NCI-H524 treated with DMSO at 0.1 percent for 48 hours (cell line): ENCODE data around the gene BAHCC1.

Experiments
- DNase-seq: peaks from one replicate; lab custom pipeline; 2025; lab: John Stamatoyannopoulos, UW

The BAHCC1 gene

DNA sequence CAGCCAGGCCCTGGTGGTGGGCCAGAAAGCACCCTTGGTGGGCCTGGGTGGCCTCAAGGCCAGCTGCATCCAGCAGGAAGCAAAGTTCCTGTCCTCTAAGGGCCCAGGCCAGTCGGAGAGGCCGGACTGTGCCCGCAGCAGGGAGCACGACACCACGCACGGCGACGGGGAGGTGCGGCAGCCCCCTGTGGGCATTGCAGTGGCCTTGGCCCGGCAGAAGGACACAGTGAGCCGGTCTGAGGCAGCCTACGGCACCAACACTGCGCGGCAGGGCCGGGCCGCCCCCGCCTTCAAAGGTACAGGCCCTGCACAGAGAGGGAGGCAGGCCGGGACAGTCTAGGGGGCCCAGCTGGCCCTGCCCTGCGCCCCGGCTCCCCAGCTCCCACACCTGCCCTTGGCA is 48.0 kb downstream of the BAHCC1 start:
- no peak for DNase-seq

- DNase-seq = no peak
Observed at GRCh38 chr17:81444610-81445339, 49.5 kb downstream of the BAHCC1 start.

DNA sequence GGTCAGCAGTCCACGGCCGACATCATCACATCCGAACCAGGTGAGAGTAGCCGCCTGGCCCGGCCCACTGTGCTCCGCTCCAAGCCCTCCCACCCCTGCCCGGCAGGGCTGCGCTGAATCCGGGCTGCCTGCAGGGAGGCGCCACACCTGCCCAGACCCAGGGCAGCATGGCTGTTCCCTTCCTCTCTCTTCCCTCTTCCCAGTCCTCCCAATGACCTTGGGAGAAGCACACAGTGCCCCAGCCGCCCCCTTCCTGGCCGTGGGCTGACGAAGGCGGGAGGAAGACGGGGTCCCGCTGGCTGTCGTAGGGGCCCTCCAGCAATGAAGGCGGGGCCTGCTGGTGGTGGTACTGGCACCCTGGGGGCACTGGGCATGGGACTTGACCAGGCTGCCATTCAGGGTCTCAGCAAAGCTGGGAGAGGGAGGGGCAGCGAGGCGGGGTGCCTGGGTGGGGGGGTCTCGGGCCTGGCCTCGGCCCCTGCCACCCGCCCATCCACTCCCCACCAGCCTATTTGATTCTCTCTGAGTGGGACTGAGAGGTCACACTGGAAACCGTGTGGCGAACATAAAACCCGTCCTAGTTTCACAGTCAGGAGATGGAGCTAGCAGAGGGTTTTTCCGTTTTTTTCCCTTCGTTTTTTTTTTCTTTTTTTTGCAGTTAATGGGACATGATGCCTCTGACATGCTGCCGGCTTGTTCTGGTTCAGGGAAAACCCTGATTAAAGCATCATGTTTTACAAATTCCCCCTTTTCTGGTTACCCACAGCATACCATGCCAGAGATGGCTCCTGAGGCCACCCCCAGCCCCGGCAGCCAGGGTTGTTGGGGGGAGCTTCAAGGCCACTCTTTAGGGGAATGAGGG is 50.6 kb downstream of the BAHCC1 start:
- DNase-seq = no peak

DNA sequence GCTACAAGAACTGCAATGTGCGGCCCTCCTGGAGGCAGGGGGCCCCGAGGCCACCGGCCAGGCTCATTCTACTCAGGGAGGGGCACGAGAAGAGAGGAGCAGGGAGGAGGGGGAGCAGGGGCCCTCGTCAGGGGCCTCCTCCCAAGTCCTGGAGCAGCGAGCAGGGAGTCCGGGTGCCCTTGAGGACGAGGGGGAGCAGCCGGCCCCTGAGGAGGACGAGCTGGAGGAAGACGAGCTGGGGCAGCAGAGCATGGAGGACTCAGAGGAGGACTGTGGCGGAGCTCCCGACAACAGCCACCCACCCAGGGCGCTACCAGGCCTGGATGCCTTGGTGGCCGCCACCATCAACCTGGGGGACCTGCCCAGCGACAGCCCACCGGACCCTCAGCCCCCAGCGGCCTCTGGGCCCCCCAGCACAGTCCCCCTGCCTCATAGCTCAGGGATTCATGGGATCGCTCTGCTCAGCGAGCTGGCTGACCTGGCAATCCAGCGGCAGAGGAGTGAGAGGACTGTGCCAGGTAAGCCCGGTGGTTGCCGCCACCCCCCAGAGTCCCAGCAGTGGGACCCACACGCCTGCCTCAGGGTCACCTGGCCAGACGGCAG is 52.2 kb downstream of the BAHCC1 start:
- no peak for DNase-seq

DNA sequence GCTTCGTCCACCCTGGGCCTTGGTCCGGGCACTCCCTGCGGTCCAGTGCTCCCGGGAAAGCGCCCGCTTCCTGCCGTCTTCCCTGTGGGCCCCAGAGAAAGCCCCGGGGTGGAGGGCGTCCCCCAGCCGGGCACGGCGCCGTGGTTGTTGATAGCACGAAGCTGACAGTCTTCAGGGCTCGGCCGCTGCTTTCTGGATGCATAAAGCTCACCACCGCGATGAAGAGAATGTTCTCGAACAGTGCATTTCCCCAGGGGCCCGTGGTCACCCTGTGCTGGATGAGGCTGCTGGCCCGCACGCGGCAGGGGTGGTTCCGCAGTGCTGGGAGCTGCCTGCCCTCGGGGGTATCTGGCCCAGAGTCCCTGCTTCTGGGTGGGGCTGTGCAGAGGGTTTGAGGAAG is 53.2 kb downstream of the BAHCC1 start:
- DNase-seq = no peak

GRCh38 chr17:81448950-81449349 is 53.7 kb downstream of the BAHCC1 start:
- no peak for DNase-seq

GRCh38 chr17:81449351-81449750 is 54.1 kb downstream of the BAHCC1 start:
- DNase-seq = peak; percentile 31

DNA sequence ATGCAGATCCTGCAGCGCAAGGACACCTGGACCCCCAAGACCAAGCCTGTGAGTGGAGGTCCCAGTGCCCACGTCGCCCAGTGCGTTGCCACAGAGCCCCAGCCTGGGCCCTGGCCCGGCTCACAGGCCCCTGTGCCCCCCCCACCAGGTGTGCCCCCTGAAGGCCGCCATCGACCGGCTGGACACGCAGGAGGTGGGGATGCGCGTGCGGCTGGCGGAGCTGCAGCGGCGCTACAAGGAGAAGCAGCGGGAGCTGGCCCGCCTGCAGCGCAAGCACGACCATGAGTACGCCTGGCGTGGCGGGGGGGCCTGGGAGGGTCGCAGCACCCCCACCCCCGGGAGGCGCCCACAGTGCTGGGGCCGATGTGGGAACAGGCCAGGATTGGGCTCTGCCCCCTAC is 56.6 kb downstream of the BAHCC1 start:
- DNase-seq = no peak

DNA sequence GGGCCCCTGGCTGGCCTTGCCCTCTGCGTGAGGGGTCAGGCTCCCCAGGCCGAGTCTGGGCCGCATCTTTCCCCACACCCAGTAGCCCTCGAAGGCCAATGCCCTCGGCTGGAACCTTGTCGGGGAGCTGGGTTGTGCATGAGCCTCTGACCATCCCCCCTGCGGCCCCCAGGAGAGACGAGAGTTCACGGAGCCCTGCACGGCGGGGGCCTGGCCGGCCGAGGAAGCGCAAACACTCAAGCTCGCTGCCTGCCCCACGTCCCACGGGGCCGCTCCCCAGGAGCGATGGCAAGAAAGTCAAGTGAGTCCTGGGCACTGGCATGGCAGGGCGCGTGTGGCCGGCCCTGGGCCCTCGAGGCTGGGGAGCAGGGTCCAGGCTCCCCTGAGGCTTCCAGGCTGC is 57.3 kb downstream of the BAHCC1 start:
- DNase-seq = no peak

DNA sequence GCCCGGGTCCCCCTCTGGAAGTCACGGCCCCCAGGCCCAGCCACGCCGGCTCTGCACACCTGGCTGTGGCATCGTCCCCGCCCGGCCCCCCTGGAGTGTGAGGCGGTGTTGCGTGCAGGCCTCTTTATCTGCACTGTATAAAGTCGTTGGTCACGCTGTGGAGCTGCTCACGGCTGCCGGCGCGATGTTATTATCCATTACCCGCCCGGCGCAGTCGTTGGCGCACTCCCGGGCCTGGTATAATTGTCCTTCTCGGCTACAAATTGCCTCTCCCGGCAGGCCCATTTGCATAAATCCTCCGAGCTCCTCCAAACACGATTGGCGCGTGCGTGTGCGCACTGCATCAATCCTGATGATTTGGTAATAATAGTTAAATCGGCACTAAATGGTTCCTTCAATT is 57.8 kb downstream of the BAHCC1 start:
- DNase-seq = no peak

- DNase-seq = no peak
Observed at GRCh38 chr17:81453712-81454111, 58.5 kb downstream of the BAHCC1 start.

- DNase-seq = no peak
Observed at GRCh38 chr17:81454473-81454872, 59.2 kb downstream of the BAHCC1 start.

DNA sequence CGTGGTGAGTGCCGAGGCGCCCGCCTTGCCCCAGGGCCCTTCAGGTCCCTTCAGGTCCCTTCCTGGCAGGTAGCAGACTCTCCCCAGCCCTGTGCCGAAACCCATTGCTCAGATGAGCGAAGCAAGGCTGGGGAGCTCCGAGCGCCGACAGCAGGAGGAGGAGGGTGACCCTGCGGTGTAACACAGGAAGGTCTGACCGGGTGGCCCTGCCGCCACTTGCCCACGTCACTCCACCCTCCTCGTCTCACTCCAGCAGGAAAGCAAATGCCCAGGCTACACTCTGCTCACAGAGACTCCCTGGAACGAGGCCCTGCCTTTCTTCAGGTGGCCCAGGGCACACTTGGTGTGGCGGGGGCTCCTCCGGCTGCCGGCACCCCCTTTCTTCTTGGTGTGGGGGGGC is 60.1 kb downstream of the BAHCC1 start:
- no peak for DNase-seq

DNA sequence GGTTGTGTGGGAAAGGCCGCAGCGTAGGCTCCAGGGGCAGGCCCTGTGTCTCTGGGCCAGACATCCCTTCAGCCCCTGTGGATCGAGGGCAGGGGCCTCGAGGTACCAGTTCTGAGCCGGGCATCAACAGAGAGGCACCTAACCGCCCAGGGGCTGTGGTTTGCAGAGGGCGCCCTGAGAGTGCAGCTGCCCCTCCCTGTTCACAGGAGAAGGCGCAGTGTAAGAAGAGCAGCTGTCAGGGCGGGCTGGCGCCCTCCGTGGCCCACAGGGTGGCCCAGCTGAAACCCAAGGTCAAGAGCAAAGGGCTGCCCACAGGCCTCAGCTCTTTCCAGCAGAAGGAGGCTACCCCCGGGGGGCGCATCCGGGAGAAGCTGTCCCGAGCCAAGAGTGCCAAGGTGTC is 60.8 kb downstream of the BAHCC1 start:
- no peak for DNase-seq

- no peak for DNase-seq
Observed at GRCh38 chr17:81456798-81457197, 61.5 kb downstream of the BAHCC1 start.

- DNase-seq = no peak
Observed at GRCh38 chr17:81457401-81457800, 62.1 kb downstream of the BAHCC1 start.

DNA sequence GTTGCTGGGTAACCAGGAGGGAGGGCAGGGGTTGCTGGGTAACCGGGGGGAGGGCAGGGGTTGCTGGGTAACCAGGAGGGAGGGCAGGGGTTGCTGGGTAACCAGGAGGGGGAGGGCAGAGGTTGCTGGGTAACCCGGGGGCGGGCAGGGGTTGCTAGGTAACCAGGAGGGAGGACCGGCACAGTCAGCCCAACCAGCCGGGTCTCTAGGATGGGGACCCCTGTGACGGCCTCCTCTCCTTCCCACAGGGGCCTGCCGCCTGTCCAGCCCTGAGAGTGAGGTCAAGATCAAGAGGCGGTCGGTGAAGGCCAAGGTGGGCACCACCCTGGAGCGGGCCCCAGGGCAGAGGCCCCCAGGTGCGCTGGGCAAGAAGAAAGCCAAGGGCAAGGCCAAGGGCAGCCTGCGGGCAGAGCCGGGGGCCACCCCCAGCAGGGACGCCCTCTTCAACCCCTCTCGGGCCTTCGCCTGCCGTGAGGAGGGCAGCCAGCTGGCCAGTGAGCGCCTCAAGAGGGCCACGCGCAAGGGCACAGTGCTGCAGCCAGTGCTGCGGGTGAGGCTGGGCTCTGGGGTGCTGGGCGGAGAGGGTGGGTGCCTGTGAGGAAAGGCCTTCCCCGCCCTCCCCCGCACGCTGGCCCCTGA is 62.8 kb downstream of the BAHCC1 start:
- DNase-seq = no peak

DNA sequence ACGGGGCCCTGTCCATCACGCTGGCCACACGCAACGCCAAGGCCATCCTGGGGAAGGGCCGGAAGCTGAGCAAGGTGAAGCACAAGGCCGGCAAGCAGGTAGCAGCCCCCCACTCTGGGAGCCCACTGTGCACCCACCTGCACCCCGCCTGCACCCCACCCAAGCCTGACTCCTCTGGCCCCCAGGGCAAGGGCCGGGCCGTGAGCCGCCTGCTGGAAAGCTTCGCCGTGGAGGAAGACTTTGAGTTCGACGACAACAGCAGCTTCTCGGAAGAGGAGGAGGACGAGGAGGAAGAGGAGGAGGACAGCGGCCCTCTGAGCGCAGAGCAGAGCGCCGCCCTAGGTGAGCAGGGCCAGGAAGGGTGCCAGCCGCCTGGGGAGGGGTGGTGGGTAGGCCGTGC is 63.4 kb downstream of the BAHCC1 start:
- no peak for DNase-seq

GRCh38 chr17:81459224-81459623 is 64.0 kb downstream of the BAHCC1 start:
- no peak for DNase-seq

- no peak for DNase-seq
Observed at GRCh38 chr17:81459864-81460263, 64.6 kb downstream of the BAHCC1 start.

- DNase-seq = no peak
Observed at GRCh38 chr17:81460856-81461460, 65.7 kb downstream of the BAHCC1 start.
